ENCODE results near the gene RNF112.
A peak's percentile ranks its signal among the peaks of the same experiment; 100 is the strongest.
"Not testable (repeated sequence)": the region's sequence is repeated elsewhere in the genome, so short reads cannot be mapped to it uniquely, and the experiment has no call there.

The RNF112 gene

DNA sequence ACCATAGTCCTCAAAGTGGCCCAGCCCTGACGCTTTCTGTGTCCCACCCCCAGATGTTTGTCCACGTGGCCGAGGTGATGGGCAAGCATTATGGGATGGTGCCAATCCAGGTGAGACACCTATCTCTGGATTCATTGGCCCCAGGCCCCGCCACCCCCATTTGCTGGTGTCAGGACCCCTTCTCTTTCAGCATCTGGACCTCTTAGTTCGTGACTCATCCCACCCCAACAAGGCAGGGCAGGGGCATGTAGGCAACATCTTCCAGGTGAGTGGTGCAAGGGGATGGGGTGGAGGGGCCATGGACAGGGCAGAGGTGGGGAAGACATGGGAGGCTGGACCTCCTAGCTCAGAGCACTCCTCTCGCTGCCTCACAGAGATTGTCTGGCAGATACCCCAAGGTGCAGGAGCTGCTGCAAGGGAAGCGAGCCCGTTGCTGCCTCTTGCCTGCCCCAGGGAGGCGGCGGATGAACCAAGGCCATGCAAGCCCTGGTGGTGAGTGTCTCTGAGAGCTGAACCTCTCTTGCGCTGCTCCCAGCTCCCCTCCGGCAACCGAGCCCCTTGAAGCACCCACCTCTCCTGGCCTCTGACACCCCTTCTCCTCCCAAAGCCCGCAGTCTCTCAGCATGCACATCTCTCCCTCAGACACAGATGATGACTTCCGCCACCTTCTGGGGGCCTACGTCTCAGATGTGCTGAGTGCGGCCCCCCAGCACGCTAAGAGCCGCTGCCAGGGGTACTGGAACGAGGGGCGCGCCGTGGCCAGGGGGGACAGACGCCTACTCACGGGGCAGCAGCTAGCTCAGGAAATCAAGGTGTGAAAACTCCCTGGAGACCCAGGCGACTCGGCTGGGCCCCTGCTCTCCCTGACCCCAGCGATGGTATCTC is 3.6 kb downstream of the RNF112 start:
- no peak for DNase-seq (ENCODE audit: low spot score)

- DNase-seq (ENCODE audit: low spot score), result no peak
Observed at GRCh38 chr17:19415311-19415710, 4.3 kb downstream of the RNF112 start.

DNA sequence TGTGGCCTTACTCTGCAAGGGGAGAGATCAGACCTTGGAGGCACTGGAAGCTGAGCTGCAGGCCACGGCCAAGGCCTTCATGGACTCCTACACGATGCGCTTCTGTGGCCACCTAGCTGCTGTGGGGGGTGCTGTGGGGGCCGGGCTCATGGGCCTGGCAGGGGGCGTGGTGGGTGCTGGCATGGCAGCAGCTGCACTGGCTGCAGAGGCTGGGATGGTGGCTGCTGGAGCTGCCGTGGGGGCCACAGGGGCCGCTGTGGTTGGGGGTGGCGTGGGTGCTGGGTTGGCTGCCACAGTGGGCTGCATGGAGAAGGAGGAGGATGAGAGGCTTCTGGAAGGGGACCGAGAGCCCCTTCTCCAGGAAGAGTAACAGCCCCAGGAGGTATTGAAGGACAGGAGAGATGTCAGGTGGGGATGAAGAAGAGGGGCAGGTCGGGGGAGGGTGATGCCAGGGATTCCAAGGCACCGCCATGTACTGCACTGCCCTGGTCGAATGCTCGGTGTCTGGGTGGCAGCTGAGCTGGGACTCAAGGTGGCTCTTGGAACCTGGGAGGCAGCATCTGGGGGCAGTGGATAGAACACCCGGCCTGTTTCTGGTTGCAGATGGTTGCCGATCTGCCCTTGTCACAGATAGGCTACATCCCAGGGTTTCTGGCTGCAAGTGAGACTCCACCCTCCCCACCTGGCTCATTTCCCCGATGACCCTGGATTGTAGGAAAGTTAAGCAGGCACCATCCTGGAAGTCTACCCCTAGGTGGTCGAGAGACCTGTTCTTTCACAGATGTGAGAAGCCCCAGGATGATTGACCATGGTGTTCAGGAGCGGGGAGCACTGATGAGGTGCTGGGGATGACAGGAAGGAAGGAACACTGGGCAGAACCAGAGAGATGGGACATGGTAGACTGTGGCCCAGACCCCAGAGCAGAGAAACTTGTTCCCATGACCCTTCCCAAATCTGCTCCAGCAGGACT is 5.1 kb downstream of the RNF112 start:
- no peak for DNase-seq (ENCODE audit: low spot score)

- DNase-seq (ENCODE audit: low spot score), result no peak
Observed at GRCh38 chr17:19417611-19418010, 6.6 kb downstream of the RNF112 start.

DNA sequence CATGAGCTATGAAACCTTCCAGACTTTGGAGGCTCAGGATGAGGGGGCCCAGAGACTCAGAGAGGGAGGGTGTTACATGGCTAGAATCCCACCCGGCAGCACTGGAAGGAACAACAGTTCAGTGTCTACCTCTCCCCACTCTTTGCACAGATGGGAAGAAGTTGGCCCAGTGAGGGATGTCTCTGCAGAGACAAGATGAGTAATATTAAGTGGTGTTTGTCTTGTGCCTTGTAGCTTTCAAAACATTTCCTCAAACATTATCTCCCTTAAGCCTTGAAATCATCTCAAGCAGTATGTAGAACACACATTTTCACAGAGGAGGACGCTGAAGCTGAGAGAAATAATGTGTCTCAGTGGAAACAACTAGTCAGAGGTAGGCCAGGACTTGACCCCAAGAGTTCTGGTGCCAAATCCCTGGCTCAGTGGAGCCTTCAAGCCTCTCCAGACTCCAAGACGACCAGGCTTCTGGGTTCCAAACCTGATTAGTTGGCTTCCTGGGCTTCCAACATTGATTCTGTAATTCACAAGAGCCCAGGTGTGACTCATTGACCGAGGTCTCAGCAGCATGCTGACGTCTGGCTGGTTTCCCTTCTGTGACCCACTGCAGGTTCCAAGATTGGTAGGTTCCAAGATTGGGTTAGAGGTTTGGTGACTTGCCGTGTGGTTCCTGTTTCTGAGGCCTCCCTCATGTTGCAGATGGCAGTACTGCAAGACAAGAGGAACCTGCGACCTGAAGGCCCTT is 7.4 kb downstream of the RNF112 start:
- no peak for DNase-seq (ENCODE audit: low spot score)

GRCh38 chr17:19421219-19421618 is 10.2 kb downstream of the RNF112 start:
- no peak for DNase-seq (ENCODE audit: low spot score)

- no peak for DNase-seq (ENCODE audit: low spot score)
Observed at GRCh38 chr17:19421926-19422325, 10.9 kb downstream of the RNF112 start.

DNA sequence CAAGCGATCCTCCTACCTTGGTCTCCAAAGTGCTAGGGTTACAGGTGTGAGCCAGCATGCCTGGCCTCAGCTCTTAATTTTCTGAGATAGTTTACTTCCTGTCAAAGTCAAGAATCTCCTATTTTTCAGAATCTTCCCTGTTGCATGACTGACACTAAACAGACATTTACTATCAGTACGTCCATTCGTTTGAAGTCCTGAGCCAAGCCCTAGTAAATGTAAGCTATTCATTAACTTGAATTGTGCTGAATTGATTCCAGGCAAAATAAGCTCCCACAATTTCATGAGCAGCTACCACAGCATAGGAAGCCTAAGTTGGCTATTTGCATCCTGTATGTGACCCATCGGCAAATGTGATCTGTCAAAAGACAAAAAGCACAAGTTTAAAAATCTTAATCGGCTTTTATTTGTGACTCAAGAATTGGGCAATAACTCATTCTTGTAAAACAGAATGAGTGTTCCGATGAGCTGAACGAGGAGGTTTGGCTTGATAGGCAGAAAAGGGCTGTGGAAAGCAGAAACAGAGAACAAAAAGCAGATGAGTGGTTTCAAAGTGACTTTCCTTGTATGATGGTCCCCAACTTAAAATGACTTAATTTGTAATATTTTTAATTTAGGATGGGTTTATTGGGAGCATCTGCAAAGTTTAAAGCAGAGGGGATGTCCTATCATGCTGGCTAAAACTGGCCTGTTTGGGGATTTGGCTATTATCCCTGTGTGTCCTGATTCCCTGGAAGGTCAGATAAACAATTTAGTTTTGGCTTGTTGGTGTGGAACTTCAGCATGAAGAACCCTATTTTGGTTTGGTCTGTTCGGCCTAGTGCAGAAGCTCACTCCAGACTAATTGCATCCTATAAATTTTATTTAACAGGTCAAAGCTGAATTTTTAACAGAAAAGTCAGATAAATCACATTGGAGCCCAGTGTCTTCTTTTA is 14.2 kb downstream of the RNF112 start:
- no peak for DNase-seq (ENCODE audit: low spot score)

DNA sequence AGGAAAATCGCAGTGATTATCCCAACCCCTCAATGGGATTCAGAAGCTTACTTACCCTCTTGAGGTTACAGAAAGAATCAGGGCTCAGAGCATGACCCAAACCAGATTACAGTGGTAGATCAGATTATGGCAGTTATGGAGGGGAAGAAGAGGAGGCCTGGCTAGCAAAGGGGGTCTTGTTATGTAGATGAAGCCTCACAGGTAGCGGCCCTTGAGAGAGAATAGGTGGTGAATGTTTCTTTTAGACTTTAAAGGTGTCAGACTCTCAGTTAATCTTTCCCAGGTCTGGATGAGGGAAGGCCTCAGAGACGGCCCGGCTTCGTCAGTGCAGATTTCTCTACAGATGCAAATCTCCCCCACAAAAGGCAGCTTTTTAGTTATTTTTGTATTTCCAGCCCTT is 15.6 kb downstream of the RNF112 start:
- no peak for DNase-seq (ENCODE audit: low spot score)

DNA sequence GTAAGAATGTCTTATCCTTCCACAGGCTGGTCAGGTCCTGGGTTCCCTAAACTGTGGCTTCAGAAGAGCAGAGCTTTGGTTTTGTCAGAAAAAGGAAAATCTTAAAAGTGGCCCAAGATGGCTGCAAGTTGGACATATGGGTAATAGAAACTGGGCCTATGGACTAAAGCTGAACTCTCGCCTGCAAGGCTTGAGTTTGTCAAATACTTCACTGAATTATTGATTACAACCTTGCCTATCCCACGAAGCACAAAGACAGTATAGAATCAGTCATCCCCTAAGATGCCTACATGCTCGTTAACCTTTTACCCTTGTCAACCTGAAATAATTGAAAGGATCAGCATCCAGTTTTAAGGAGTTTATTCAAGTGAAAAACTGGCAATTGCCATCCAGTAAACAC is 20.7 kb downstream of the RNF112 start:
- no peak for DNase-seq (ENCODE audit: low spot score)

GRCh38 chr17:19433255-19433654 is 22.2 kb downstream of the RNF112 start:
- DNase-seq (ENCODE audit: low spot score), result no peak

GRCh38 chr17:19433727-19434340 is 22.8 kb downstream of the RNF112 start:
- DNase-seq (ENCODE audit: low spot score), result no peak

- no peak for DNase-seq (ENCODE audit: low spot score)
Observed at GRCh38 chr17:19440421-19440820, 29.4 kb downstream of the RNF112 start.

- DNase-seq (ENCODE audit: low spot score), result not testable (repeated sequence)
Observed at GRCh38 chr17:19441288-19441687, 30.3 kb downstream of the RNF112 start.

DNA sequence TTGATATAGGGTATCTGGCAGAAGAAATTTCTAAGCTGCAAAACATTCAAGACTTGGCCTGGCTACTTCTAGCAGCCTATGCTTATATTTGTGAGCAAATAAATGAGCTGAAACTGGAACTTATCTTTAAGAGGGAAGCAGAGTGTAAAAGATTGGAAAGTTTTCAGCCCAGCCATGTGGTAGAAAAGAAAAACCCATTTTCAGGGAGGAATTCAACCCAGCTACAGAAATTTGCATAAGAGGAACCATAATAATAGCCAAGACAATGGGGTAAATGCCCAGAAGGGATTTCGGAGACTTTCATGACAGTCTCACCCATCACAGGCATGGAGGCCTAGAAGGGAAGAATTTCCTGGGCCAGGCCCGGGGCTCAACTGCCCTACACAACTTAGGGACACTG is 31.7 kb downstream of the RNF112 start:
- no peak for DNase-seq (ENCODE audit: low spot score)

DNA sequence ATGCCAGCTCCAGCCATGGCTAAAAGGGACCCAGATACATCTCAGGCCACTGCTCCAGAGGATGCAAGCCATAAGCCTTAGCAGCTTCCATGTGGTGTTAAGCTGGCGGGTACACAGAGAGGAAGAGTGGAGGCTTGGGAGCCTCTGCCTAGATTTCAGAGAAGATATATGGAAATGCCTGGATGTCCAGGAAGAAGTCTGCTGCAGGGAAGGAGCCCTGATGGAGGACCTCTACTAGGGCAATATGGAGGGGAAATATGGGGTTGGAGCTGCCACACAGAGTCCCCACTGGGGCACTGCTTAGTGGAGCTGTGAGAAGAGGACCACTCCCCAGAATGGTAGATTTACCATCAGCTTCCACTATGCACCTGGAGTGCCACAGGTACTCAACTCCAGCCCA is 32.1 kb downstream of the RNF112 start:
- no peak for DNase-seq (ENCODE audit: low spot score)

GRCh38 chr17:19445105-19445504 is 34.1 kb downstream of the RNF112 start:
- DNase-seq (ENCODE audit: low spot score), result no peak

GRCh38 chr17:19446577-19446976 is 35.5 kb downstream of the RNF112 start:
- DNase-seq (ENCODE audit: low spot score), result not testable (repeated sequence)

- DNase-seq (ENCODE audit: low spot score), result peak; percentile 89
Observed at GRCh38 chr17:19447085-19447583, 36.1 kb downstream of the RNF112 start.
